ENCODE data around the gene GALNT9.

The GALNT9 gene

DNA sequence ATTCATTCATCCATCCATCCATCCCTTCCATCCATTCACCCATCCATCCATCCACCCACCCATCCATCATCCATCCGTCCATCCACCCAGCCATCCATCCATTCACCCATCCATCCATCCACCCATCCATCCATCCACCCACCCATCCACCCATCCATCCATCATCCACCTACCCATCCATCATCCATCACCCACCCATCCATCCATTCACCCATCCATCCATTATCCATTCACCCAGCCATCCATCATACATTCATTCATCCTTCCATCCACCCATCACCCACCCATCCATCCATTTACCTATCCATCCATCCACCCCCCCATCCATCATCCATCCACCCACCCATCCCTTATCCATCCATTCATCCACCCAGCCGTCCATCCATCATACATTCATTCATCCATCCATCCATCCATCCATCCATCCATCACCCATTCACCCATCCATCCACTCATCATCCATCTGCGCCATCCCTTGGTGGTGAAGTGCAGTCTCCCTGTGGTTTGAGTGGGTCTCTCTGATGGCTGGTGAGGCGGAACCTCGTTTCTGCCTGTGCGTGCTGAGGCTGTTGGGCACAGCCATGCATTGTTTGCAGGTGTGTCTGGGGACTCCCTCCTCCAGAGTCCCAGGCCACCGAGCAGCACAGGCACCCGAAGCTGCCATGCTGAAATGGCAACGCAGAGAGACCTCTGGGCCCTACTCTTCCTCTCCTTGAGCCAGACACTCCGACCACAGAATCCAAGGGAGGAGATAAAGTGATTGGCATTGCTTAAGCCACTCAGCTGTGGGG, 162.4 kb downstream of the GALNT9 start:
- no peak for DNase-seq
- H3K27ac Mint-ChIP-seq: peak overlapping the region in 1 of 2 donors; percentile 49
- no peaks in the 10 kb centered on the region for H3K27me3 Mint-ChIP-seq
- peaks cover 2 to 13% of the 10 kb centered on the region in 2 donors for H3K9me3 Mint-ChIP-seq
- no peak for ATAC-seq (replicated peaks)
- H3K4me1 Mint-ChIP-seq (ENCODE audit: low read depth in 2 of 2): peaks cover 5 to 8% of the 10 kb centered on the region in 2 donors
- H3K36me3 Mint-ChIP-seq (ENCODE audit: insufficient read depth): no peaks in the 10 kb centered on the region
- no peak overlapping the region for H3K4me3 Mint-ChIP-seq

DNA sequence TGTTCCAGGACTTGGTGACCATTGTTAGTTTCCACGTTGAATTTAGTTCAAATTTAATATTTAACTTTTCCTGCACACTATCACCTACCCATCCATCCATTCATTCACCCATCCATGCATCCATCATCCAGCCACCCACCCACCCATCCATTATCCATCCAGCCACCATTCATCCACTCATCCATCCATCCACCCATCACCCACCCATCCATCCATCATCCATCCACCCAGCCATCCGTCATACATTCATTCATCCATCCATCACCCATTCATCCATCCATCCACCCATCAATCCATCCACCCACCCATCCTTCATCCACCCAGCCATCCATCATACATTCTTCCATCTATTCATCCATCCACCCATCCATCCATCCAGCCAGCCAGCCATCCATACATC, 163.3 kb downstream of the GALNT9 start:
- no peak for ATAC-seq (replicated peaks)
- H3K27me3 Mint-ChIP-seq: no peaks in the 10 kb centered on the region
- DNase-seq: no peak
- no peak overlapping the region for H3K27ac Mint-ChIP-seq
- H3K36me3 Mint-ChIP-seq (ENCODE audit: insufficient read depth): no peaks in the 10 kb centered on the region
- peaks cover 5 to 8% of the 10 kb centered on the region in 2 donors for H3K4me1 Mint-ChIP-seq (ENCODE audit: low read depth in 2 of 2)
- H3K4me3 Mint-ChIP-seq: no peak overlapping the region
- H3K9me3 Mint-ChIP-seq: peaks cover 2 to 13% of the 10 kb centered on the region in 2 donors

- peaks cover 2 to 13% of the 10 kb centered on the region in 2 donors for H3K9me3 Mint-ChIP-seq
- no peaks in the 10 kb centered on the region for H3K36me3 Mint-ChIP-seq (ENCODE audit: insufficient read depth)
- peaks cover 5 to 8% of the 10 kb centered on the region in 2 donors for H3K4me1 Mint-ChIP-seq (ENCODE audit: low read depth in 2 of 2)
- ATAC-seq (replicated peaks) (no peak), DNase-seq (no peak)
- H3K27ac Mint-ChIP-seq: no peak overlapping the region
- H3K4me3 Mint-ChIP-seq: no peak overlapping the region
- H3K27me3 Mint-ChIP-seq: no peaks in the 10 kb centered on the region
Observed at GRCh38 chr12:132165584-132165983, 163.8 kb downstream of the GALNT9 start.

GRCh38 chr12:132164426-132164825, 165.0 kb downstream of the GALNT9 start:
- Mint-ChIP-seq H3K9me3 (peaks cover 2 to 13% of the 10 kb centered on the region in 2 donors), H3K27ac (no peak overlapping the region), H3K36me3 (ENCODE audit: insufficient read depth) (peaks cover 3% of the 10 kb centered on the region), H3K4me1 (ENCODE audit: low read depth in 2 of 2) (peaks cover 5 to 8% of the 10 kb centered on the region in 2 donors), H3K27me3 (no peaks in the 10 kb centered on the region), H3K4me3 (peak overlapping the region in 1 of 2 donors; percentile 4)
- ATAC-seq (replicated peaks) (no peak), DNase-seq (no peak)

DNA sequence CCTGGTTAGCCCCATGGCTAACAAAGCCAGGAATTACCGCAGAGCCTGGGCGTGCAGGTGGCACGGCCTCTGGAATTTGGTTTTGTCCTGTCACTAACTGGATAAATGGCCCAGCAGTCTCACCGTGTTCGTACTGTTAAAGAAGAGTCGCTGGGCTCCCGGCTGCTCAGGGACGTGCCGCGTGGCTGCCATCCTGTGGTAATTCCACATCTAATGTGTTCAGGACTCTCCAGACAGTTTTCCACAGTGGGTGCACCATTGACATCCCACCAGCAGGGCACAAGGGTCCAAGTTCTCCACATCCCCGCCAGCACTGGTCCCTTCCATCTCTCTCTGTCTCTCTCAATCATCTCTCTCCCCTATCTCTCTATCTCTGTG, 165.5 kb downstream of the GALNT9 start:
- H3K4me3 Mint-ChIP-seq: peak overlapping the region in 1 of 2 donors; percentile 4
- ATAC-seq (replicated peaks): no peak
- no peaks in the 10 kb centered on the region for H3K27me3 Mint-ChIP-seq
- DNase-seq: no peak
- H3K36me3 Mint-ChIP-seq (ENCODE audit: insufficient read depth): peaks cover 3% of the 10 kb centered on the region
- H3K9me3 Mint-ChIP-seq: peaks cover 2 to 13% of the 10 kb centered on the region in 2 donors
- peaks cover 5 to 8% of the 10 kb centered on the region in 2 donors for H3K4me1 Mint-ChIP-seq (ENCODE audit: low read depth in 2 of 2)
- no peak overlapping the region for H3K27ac Mint-ChIP-seq

GRCh38 chr12:132163041-132163910, 166.1 kb downstream of the GALNT9 start:
- Mint-ChIP-seq H3K4me1 (ENCODE audit: low read depth in 2 of 2) (peaks cover 5 to 8% of the 10 kb centered on the region in 2 donors), H3K9me3 (peaks cover 2 to 13% of the 10 kb centered on the region in 2 donors), H3K27ac (peak overlapping the region in 1 of 2 donors; percentile 49), H3K4me3 (peak overlapping the region; percentile 43 to 61), H3K27me3 (no peaks in the 10 kb centered on the region), H3K36me3 (ENCODE audit: insufficient read depth) (peaks cover 3% of the 10 kb centered on the region)
- DNase-seq (no peak), ATAC-seq (replicated peaks) (peak; percentile 13)

DNA sequence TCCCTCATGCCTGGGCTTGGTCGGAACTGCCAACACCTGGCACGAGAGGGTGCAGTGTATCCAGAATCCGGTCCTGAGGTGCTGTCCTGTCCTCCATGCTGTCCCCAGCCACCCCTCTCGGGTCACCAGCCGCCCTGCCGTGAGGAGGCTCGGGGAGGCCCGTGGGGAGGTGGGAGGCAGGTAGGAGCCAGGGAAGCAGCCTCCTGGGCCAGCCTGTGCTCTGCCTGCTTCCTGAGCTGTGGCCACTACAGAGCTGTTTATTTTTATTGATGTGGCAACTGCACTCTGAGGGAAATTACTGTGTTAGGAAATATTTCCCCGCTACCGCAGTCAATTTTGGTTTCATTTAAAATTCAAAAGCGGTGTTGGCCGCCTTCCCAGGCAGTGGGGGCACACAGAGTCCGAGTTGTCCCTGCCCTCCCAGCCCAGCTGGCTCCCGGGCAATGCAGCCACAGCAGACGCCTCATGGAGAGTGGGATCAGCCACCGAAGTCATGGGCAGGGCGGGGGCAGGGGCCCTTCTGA, 166.8 kb downstream of the GALNT9 start:
- Mint-ChIP-seq H3K36me3 (ENCODE audit: insufficient read depth) (peaks cover 3% of the 10 kb centered on the region), H3K4me1 (ENCODE audit: low read depth in 2 of 2) (peaks cover 5 to 7% of the 10 kb centered on the region in 2 donors), H3K9me3 (peaks cover 2 to 13% of the 10 kb centered on the region in 2 donors), H3K27ac (no peak overlapping the region), H3K27me3 (no peaks in the 10 kb centered on the region), H3K4me3 (peak overlapping the region; percentile 43 to 61)
- ATAC-seq (replicated peaks) (peak; percentile 84), DNase-seq (no peak)

DNA sequence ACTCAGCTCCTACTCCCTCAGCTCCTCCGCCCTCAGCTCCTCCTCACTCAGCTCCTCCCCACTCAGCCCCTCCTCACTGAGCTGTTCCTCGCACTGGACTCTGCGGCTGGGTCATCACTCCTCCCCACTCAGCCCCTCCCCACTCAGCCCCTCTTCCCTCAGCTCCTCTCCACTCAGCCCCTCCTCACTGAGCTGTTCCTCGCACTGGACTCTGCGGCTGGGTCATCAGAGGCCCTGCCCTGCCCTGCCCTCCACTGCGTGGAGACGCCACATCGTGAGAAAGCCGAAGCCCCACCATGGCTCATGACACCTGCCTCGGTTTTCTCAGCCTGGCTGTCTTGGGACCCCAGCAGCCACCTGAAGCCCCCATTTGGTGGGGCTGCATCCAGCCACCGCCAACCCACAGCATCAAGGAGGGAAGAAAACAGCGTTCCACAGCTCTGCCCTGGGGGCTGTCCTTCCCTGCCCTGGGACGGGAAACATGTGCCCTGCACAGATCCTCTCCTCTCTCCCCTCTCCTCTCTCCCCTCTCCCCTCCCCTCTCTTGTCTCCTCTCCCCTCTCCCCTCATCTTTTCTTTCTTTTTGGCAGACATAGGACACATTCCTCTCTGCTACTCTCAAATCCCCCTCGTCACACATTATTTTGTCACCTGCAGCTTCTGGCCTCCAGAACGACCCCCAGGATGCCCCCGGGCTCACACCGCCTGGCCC, 167.4 kb downstream of the GALNT9 start:
- Mint-ChIP-seq H3K36me3 (ENCODE audit: insufficient read depth) (peaks cover 3% of the 10 kb centered on the region), H3K27me3 (no peaks in the 10 kb centered on the region), H3K27ac (no peak overlapping the region), H3K9me3 (peaks cover 2 to 8% of the 10 kb centered on the region in 2 donors), H3K4me1 (ENCODE audit: low read depth in 2 of 2) (peaks cover 5 to 6% of the 10 kb centered on the region in 2 donors), H3K4me3 (peak overlapping the region; percentile 43 to 61)
- ATAC-seq (replicated peaks) (no peak), DNase-seq (no peak)

DNA sequence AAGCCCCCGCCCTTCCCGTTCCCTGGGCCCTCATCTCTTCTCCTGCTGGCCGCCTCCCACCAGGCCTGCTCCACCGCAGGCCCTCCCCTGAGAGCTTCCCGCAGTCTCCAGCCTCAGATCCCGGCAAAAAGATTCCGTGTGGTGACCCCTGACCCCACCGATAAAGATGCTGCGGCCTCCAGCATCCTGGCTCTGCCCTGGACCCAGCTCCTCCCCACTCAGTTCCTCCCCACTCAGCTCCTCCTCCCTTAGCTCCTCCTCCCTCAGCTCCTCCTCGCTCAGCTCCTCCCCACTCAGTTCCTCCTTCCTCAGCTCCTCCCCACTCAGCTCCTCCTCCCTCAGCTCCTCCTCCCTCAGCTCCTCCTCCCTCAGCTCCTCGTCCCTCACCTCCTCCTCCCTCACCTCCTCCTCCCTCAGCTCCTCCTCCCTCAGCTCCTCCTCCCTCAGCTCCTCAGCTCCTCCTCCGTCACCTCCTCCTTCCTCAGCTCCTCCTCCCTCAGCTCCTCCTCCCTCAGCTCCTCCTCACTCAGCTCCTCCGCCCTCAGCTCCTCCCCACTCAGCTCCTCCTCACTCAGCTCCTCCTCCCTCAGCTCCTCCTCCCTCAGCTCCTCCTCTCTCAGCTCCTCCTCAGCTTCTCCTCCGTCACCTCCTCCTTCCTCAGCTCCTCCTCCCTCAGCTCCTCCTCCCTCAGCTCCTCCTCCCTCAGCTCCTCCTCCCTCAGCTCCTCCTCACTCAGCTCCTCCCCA, 168.2 kb downstream of the GALNT9 start:
- Mint-ChIP-seq H3K4me3 (no peak overlapping the region), H3K36me3 (ENCODE audit: insufficient read depth) (peaks cover 3% of the 10 kb centered on the region), H3K4me1 (ENCODE audit: low read depth in 2 of 2) (peaks cover 5 to 6% of the 10 kb centered on the region in 2 donors), H3K27ac (no peak overlapping the region), H3K9me3 (peaks cover under 1 to 2% of the 10 kb centered on the region in 2 donors), H3K27me3 (no peaks in the 10 kb centered on the region)
- ATAC-seq (replicated peaks): no peak
- no peak for DNase-seq

- peaks cover 3% of the 10 kb centered on the region for H3K36me3 Mint-ChIP-seq (ENCODE audit: insufficient read depth)
- peaks cover 0 to 2% of the 10 kb centered on the region in 2 donors for H3K9me3 Mint-ChIP-seq
- no peak overlapping the region for H3K4me3 Mint-ChIP-seq
- H3K27ac Mint-ChIP-seq: no peak overlapping the region
- ATAC-seq (replicated peaks): no peak
- peaks cover 5 to 6% of the 10 kb centered on the region in 2 donors for H3K4me1 Mint-ChIP-seq (ENCODE audit: low read depth in 2 of 2)
- DNase-seq: no peak
- H3K27me3 Mint-ChIP-seq: no peaks in the 10 kb centered on the region
Observed at GRCh38 chr12:132160601-132161035, 168.8 kb downstream of the GALNT9 start.

- peaks cover 0 to 2% of the 10 kb centered on the region in 2 donors for H3K9me3 Mint-ChIP-seq
- H3K4me3 Mint-ChIP-seq: no peak overlapping the region
- H3K27me3 Mint-ChIP-seq: no peaks in the 10 kb centered on the region
- peaks cover 3% of the 10 kb centered on the region for H3K36me3 Mint-ChIP-seq (ENCODE audit: insufficient read depth)
- no peak overlapping the region for H3K27ac Mint-ChIP-seq
- ATAC-seq (replicated peaks) (no peak), DNase-seq (no peak)
- H3K4me1 Mint-ChIP-seq (ENCODE audit: low read depth in 2 of 2): peaks cover 5 to 6% of the 10 kb centered on the region in 2 donors
Observed at GRCh38 chr12:132160016-132160415, 169.4 kb downstream of the GALNT9 start.

GRCh38 chr12:132159555-132160003, 169.8 kb downstream of the GALNT9 start:
- Mint-ChIP-seq H3K36me3 (ENCODE audit: insufficient read depth) (peaks cover 3% of the 10 kb centered on the region), H3K9me3 (peaks cover 0 to 2% of the 10 kb centered on the region in 2 donors), H3K27ac (no peak overlapping the region), H3K27me3 (no peaks in the 10 kb centered on the region), H3K4me1 (ENCODE audit: low read depth in 2 of 2) (peaks cover 5 to 6% of the 10 kb centered on the region in 2 donors), H3K4me3 (no peak overlapping the region)
- no peak for ATAC-seq (replicated peaks)
- no peak for DNase-seq
